COR-L47 (cell line): ENCODE data around the gene METTL9.
"Not testable (repeated sequence)": the region's sequence is repeated elsewhere in the genome, so short reads cannot be mapped to it uniquely, and the experiment has no call there.

ENCODE experiments used
- DNase-seq: peaks from one replicate; lab custom pipeline; 2025; lab: John Stamatoyannopoulos, UW

METTL9 gene

DNA sequence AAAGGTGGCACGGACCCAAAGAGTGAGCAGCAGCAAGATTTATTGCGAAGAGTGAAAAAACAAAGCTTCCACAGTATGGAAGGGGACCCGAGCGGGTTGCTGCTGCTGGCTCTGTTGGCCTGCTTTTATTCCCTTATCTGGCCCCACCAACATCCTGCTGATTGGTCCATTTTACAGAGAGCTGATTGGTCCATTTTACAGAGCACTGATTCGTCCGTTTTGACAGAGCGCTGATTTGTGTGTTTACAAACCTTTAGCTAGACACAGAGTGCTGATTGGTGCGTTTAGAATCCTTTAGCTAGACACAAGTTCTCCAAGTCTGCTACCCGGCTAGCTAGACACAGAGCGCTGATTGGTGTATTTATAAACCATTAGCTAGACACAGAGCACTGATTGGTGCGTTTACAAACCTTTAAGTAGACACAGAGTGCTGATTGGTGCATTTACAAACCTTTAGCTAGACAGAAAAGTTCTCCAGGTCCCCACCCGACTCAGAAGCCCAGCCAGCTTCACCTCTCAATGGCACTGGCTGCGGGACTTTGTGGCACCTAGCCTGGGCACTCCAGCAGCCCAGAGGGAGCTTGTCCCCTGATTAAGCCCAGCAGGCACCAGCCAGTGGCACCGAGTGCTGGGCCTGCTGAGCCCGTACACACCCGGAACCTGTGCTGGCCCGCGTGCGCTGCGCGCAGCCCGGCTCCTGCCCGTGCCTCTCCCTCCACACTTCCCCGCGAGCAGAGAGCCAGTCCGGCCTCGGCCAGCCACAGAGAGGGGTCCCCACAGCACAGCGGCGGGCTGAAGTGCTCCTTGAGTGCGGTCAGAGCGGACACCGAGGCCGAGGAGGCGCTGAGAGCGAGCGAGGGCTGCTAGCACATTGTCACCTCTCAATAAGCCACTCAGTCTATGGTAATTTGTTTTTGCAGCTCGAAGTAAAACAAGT is 37.9 kb downstream of the METTL9 start:
- DNase-seq: no peak

GRCh38 chr16:21638573-21638975 is 39.2 kb downstream of the METTL9 start:
- DNase-seq: no peak

DNA sequence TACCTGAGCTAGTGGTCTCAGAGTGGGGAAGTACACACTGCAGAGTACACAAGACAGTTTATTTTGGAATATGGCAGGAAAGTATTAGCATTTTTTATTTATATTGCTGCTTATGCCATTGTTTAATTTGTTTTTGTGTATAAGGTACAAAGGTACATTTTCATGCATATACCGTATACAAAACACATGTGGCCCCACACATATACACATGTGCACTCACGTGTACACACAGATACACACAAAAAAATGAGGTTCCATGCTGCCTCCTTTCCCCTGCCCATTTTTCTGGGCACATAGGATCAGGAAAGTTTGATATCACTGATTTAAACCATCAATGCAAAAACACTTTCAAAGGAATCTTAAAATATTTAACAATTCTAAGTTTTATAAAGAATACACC is 40.1 kb downstream of the METTL9 start:
- DNase-seq: no peak

DNA sequence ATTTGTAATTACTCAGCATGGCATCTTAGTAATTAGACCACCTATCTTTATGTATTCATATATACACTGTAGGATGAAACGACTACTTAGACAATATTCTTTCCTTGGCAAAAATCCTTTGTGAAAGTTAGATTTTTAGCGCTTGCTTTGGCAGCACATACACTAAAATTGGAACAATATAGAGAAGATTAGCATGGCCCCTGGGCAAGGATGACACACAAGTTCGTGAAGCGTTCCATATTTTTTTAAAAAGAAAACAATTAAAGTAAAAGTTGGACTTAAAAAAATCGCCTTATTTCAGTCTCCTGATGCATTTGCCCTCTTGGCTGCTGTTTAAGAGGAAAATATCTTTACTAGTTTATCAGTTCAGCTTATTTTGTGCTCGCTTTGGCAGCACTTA is 42.5 kb downstream of the METTL9 start:
- no peak for DNase-seq

DNA sequence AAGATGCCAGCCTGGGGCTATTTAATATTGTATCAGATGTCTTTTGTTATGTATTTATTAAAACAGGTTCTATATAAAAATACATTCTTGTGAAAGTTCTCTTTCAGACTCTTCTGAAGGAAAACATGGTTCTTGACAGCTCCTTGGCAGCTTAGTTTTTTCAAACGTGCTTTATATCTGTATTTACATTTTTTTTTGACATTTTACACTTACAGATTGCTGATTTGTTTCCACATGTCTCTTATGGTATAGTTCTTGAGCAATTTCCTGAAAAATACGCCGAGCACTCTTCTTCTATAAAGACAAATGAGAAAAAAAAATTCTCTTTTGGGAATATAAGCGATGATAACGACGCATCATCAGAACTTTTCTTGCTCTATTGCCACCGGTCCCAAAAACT is 43.5 kb downstream of the METTL9 start:
- DNase-seq: no peak

DNA sequence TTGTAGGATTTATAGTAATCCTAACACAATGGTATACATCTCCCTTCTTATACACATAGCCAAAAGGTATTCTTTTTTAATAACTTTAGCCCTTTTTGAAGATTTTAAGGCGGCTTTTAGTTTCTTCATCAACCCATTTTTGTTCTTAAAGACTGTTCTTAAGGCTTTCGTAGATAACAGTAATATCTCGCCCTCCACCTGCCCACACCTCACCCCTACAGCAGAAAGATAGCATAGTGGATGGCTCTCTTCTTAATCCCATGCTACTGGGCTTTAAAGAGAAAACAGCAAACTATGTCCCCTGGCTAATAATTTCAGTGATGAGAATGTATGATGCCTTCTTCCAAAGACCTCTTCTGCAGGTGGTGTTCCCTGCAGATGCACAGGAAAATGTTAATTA is 44.4 kb downstream of the METTL9 start:
- no peak for DNase-seq

- DNase-seq: no peak
Measured at GRCh38 chr16:21644674-21645073, 45.3 kb downstream of the METTL9 start.

- DNase-seq: no peak
Measured at GRCh38 chr16:21645261-21645721, 45.9 kb downstream of the METTL9 start.

GRCh38 chr16:21646091-21646490 is 46.7 kb downstream of the METTL9 start:
- DNase-seq: no peak

DNA sequence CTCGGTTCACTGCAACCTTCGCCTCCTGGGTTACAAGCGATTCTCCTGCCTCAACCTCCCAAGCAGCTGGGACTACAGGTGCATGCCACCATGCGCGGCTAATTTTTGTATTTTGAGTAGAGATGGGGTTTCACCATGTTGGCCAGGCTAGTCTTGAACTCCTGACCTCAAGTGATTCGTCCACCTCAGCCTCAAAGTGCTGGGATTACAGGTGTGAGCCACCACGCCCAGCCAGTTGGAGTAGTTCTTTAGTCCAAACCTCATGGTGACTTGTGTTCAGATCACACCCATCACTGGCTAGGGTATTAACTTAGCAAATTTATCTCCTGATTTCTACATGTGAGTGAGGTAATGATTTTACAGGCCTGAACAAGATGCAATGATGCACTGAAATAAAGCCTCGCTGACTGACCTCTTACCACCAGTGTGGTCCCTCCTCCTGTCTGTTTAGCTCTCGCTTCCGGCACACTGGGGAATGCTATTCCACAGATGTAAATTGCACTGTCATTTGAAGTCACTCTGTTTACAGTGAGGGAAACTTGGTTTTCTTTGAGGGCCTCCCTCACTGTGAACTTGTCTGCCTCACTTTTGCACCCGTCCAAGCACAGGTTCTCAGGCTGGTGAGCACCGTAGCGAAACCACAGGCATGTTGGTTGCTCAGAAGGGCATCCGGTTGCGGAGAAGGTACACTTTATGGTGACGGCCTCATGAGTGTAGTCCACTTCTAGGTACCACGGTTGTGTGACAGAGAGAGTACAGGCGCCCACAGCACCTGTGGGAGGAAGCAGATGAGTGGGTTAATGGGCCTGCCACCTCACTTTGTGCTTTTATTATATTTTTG is 47.6 kb downstream of the METTL9 start:
- no peak for DNase-seq

- DNase-seq: no peak
Measured at GRCh38 chr16:21647562-21648164, 48.3 kb downstream of the METTL9 start.

DNA sequence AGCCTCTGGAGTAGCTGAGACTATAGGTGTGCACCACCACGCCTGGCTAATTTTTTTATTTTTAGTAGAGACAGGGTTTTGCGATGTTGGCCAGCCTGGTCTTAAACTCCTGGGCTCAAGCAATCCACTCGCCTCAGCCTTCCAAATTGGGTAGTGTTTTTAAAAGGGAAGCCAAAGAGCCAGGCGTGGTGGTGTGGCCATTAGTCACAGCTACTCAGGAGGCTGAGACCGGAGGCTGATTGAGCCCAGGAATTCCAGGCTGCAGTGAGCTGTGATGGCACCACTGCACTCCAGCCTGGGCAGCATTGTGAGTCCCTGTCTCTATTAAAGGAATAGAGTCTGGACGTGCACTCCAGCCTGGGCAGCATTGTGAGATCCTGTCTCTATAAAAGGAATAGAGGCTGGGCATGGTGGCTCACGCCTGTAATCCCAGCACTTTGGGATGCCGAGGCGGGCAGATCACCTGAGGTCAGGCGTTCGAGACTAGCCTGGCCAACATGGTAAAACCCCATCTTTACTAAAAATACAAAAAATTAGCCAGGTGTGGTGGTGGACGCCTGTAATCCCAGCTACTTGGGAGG is 50.5 kb downstream of the METTL9 start:
- DNase-seq: not testable (repeated sequence)

DNA sequence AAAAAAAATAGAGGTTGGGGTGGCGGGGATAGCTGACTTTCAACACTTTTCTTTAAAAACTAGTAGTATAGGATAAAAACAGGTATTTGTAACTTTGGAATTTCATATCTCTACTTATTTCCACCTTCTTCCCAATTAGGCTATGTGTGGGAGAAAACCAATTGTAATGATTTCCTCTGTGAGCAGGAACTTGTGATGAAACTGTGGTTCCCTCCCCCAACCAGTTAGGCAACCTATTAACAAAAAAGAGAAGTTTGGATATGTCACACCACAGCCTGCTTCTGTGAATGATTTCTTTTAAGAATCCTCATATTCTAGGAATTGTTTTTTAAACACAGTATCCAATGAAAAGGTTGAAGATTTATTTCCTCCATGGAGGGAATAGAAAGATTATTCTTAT is 51.1 kb downstream of the METTL9 start:
- DNase-seq: no peak

DNA sequence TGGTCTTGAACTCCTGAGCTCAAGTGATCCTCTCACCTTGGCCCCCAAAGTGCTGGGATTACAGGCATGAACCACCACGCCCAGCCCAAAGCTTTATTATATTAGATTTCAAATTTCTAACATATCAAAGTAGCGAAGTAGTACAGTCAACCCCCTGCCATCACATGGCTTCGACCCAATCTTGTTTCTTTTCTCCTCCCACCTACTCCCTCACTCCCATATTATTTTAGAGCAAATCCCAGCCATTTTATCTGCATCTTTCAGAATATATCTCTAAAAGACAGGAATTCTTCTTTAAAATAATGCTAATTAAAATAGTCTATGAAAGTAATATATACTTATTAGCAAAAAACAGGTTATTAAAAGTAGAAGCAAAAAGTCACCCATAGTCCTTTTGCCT is 52.1 kb downstream of the METTL9 start:
- DNase-seq: no peak

GRCh38 chr16:21652453-21652852 is 53.1 kb downstream of the METTL9 start, which contains the start of gene IGSF6:
TSS of gene IGSF6 (minus strand) at chr16:21652608. CDS start at chr16:21652598, 10 bp downstream.
- DNase-seq: no peak

DNA sequence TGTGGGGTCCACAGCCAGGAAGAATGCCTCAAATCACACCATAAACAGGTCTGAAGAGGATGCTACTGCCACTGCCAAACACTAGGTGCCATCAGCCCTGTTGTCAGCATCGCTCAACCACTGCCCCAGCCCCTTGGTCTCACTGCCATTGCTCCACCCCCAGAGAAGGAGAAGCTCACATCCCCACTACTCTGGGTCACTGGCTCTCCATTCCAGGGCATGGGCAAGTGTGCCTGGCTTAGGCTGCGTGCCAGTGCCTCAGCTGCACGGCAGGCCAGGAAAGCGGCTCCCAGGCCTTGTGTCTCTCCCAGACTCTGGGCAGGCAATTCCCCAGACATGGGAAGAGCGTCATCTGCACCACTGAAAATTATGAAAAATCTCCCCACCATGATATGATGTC is 54.2 kb downstream of the METTL9 start:
- DNase-seq: no peak

GRCh38 chr16:21654466-21654865 is 55.1 kb downstream of the METTL9 start:
- no peak for DNase-seq

GRCh38 chr16:21654881-21655280 is 55.5 kb downstream of the METTL9 start:
- DNase-seq: no peak

DNA sequence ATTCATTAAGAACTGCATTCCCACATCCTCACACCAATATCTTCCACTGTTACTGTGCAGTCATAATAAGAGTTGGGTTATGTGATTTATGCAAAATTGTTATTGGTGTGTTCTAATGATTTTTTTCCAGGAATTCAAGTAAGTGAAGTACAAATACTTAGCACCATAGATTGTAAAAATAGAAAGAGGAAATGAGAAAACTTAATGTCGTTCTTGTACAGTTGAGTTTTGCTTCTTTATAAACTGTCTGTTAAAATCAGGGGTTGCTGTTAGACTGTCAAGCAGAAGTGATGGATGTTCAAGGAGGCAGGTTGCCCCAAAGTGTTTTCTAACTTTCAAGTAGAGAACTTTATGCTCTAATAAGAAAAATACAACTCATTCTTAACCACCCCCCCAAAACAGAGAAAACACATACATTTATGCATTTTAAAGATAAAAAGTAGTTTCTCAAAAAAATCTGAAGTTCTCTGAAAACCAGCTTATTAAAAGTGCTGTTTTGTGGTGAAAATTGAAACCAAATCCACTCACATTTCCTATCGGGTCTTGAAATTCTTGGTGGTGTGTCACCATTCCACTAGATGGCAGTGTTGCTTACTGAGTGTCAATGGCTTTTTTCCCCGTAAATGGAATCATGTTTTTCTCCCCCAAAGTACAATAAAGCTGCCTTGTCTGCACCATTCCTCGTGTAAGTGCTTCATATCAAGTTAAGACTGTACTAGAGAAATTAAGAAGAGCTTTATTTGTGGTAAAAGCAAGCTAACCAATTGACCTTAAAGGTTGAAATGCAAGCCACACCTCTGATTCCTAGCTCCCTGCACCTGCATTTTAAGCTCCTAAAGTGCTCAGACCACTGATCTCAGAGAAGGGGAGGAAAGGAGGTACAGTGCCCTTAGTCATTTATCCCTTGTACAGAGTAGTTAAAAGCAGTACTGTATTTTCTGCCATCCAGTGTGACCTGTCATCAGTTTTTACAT is 57.7 kb downstream of the METTL9 start:
- DNase-seq: peak; percentile 23

DNA sequence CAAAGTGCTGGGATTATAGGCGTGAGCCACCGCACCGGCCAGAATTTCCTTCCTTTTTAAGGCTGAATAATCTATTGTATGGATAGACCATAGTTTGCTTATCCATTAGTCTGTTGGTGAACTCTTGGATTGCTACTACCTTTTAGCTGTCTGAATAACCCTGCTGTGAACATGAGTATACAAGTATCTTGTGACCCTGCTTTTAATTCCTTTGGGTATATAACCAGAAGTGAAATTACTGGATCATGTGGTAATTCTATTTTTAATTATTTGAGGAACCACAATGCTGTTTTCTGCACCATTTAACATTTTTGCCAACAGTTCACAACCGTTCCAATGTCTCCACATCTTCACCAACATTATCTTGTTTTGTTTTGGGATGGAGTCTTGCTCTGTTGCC is 59.7 kb downstream of the METTL9 start:
- DNase-seq: no peak
